Measurements from ENCODE around the gene CRELD2. TPM values are rescaled to one million over a fixed set of nuclear protein-coding genes. Genes with fewer than 3 reads are reported as not detected.

The CRELD2 gene
- polyA plus RNA-seq, 1 donor: 12.4 TPM

DNA sequence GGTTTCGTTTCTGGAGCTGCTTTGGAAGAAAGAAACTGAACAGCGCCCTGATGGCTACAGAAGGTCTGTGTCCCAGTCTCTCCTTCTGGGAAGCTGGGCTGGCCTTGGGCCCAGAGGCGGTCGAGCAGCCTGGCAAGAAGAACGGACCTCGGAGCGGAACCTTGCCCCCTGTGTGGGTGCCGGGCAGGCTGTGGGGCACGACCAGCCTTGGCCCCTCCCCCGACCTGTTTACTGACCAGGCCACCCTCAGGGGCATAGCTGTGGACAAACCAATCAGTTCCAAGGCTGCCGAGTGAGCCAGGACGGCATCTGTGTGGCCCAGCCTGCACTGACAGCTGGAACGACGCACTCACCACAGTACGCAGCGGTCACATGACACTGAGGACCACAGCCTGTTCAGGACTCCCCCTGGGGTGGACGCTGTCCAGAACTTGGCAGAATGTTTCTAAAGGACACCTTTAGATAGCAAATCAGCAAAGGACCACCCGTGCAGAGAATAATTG is 49.3 kb downstream of the CRELD2 start:
- DNase-seq (ENCODE audit: low read depth): no peak

GRCh38 chr22:49968313-49968830 is 49.9 kb downstream of the CRELD2 start:
- DNase-seq (ENCODE audit: low read depth): no peak

GRCh38 chr22:49968831-49969661 is 50.6 kb downstream of the CRELD2 start:
- no peak for DNase-seq (ENCODE audit: low read depth)

DNA sequence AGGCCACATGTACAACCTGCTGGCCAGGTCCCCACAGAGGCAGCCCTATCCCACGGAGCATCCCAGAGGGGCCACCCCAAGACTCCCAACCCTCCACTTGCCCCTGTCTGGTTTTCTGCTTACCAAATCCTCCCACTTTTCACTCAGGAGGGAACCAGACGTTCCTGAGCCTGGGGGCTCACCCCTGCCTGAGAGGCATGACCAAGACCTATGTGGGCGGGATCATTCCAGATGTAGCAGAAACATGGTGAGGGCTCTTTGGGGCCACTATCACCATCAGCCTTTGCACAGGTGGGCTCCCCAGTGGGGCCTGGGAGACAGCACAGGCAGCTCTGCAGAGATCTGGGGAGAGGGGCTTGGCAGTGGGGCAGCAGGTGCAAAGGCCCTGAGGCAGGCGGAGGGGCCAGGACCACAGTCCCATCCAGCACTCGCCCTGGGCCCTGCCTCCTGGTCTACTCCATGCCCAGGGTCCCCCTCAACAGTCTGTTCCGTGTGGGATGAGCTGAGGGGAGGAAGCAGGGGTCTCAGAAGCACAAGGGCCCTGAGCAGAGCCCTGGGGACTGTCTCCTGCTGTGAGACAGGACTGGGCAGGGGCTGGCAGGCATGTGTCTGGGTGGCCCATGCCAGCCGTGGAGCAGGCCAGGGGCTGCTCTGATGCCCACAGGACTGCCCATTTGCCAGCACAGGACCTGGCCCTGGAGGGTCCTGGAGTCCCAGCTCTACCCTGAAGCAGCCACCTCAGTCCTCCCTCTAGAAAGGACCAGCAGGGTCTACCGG is 51.5 kb downstream of the CRELD2 start:
- no peak for DNase-seq (ENCODE audit: low read depth)

DNA sequence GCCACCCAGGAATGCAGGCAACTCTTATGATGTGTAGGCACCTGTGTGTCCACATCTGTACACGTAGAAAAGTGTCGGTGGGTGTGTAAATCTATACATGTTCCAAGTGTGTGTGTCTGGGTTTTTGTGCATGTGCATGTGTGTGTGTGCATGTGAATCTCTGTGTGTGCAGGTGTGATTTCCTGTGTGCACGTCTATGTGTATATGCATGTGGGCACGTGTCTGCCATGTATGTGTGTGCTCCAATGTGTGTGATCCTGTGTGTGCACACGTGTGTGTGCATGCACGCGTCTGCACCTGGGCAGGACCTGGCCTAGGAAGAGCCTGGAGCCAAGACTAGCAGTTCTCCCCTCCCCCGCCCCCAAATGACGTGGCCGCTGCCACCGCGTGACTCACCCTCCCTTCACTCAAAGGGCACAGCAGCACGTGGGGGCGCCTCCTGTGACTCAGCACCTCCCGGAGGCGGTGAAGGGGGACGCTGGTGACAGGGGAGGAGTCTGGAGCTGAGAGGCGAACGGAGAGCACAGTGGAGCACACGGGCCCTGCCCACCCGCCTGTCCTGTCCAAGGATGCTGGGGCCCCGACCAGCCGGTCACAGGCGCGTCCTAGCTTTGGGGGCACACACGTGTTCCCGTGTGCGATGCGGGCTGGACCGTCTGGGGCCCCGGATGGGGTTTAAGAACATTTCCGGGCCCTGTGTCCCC is 52.2 kb downstream of the CRELD2 start:
- no peak for DNase-seq (ENCODE audit: low read depth)

GRCh38 chr22:49971232-49972162 is 53.1 kb downstream of the CRELD2 start:
- no peak for DNase-seq (ENCODE audit: low read depth)

- no peak for DNase-seq (ENCODE audit: low read depth)
These were observed 54.0 kb downstream of the CRELD2 start for GRCh38 chr22:49972163-49973017.

GRCh38 chr22:49973018-49973961 is 54.9 kb downstream of the CRELD2 start:
- no peak for DNase-seq (ENCODE audit: low read depth)

- no peak for DNase-seq (ENCODE audit: low read depth)
These were observed 57.3 kb downstream of the CRELD2 start for GRCh38 chr22:49975543-49976389.

DNA sequence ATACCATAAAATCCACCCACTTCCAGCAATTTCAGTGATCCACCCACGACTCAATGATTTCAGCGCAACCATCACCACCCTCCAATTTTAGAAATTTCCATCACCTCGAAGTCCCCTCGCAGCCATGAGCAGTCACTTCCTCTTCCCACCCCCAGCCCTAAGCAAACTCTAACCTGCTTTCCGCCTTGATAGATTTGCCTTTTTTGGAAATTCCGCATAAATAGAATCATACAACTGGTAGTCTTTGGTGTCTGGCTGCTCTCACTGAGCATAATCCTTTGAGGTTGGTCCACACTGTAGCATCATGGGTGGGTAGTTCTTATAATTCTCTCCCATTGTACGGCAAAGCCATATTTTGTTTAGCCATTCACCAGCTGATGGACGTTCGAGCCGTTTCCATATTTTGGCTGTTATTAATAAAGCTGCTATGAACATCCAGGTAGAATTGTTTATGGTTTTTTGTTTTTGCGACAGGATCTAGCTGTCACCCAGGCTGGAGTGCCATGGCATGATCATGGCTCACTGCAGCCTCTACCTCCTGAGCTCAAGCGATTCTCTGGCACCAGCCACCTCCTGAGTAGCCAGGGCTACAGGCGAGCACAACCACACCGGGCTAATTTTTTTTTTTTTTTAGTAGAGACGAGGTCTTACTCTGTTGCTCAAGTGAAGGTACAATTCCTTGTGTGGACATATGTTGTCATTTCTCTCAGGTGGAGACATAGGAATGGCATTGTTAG is 58.2 kb downstream of the CRELD2 start:
- DNase-seq (ENCODE audit: low read depth): no peak

Other genes starting within 250 kb of the CRELD2 start
- 25.1 TPM for gene BRD1, start 90.8 kb upstream of the CRELD2 start, polyA plus RNA-seq (ENCODE audit: insufficient read length)
- 12.0 TPM for gene ZBED4, start 64.8 kb upstream of the CRELD2 start, polyA plus RNA-seq (ENCODE audit: insufficient read length)
- gene ALG12, start 196 bp upstream of the CRELD2 start, polyA plus RNA-seq (ENCODE audit: insufficient read length): 10.5 TPM
- gene PIM3, start 42.1 kb downstream of the CRELD2 start, polyA plus RNA-seq (ENCODE audit: insufficient read length): 13.4 TPM
- not detected for gene IL17REL, start 94.1 kb downstream of the CRELD2 start, polyA plus RNA-seq (ENCODE audit: insufficient read length)
- not detected for gene TTLL8, start 139.7 kb downstream of the CRELD2 start, polyA plus RNA-seq (ENCODE audit: insufficient read length)
- gene MLC1, start 166.8 kb downstream of the CRELD2 start, polyA plus RNA-seq (ENCODE audit: insufficient read length): 1.2 TPM
- gene MOV10L1, start 171.4 kb downstream of the CRELD2 start, polyA plus RNA-seq (ENCODE audit: insufficient read length): 0.82 TPM

All from forelimb muscle (tissue), 1 donor.